NCI-H187 (cell line): ENCODE measurements around the gene FGF3.

Experiments used
- DNase-seq, 2 experiments: peaks; one replicate each; lab custom pipeline; 2025; lab: John Stamatoyannopoulos, UW

The FGF3 gene

DNA sequence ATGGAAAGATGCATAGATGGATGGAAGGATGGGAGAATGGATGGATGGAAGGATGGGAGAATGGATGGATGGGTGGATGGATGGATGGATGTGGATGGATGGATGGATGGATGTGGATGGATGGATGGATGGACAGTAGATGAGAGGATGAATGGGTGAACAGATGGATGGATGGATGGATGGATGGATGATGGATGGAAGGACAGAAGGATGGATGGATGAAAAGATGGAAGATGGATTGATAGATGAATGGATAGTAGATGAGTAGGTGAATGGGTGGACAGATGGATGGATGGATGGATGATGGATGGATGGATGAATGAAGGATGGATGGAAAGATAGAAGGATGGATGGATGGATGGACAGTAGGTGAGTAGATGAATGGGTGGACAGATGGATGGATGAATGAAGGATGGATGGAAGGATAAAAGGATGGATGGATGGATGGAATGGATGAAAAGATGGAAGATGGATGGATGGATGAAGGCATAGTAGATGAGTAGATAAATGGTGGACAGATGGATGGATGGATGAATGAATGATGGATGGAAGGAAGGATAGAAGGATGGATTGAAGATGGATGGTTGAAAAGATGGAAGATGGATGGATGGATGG is 15.5 kb downstream of the FGF3 start:
- no peak for DNase-seq

DNA sequence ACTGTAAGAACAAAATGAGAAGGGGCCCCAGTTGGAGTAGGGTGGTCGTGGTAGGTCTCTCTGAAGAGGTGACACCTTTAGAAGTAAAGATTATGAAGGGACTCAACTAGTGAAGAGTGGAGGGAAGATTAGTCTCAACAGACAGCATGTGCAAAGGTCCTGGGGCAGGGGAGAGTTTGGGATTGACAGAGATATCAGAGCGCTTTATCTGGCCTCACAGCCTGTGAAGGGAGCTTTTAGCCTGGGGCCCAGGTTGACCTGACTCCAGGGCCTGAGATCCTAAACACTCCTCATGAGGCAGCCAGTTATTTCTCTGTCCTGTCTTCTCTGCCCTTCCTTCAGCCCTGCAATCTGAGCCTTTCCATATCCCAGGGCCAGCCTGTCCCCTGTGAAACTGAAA is 16.2 kb downstream of the FGF3 start:
- no peak for DNase-seq

DNA sequence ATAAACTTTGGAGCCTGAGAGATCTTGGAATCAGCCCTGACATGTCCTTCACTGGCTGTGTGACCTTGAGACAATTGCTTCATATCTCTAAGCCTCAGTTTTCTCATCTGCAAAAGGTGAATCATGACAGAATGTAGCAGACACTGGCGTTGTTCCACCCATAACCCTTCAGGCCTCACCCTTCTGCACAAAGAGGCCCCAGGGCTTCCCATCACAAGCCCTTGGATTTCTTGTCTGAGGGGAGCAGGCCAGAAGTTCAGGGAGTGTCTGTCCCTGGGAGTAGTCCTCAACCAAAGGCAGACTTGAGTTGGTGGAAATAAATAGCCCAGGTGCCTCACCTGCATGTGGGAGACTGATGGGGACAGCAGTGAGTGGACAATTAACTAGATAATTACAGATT is 16.6 kb downstream of the FGF3 start:
- no peak for DNase-seq

GRCh38 chr11:69801513-69802335 is 17.5 kb downstream of the FGF3 start:
- DNase-seq, result no peak

DNA sequence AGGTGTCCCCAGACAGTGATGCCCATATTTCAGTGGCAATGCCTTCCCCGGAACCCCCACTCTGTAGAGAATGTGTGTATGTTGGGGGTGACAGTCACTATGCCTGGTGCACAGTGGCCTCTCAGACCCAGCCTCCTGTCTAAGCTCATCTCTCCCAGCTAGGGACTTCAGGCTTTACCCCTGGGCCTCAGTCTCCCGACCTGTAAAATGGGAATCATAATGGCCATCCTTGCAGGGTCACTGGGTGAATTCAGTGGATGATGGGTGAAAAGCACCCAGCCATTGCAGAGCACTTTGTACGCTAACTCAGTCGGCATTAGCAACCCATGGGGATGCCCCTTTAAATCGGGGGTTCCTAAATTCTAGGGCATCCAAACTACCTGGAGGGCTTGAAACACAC is 18.9 kb downstream of the FGF3 start:
- DNase-seq, result no peak

DNA sequence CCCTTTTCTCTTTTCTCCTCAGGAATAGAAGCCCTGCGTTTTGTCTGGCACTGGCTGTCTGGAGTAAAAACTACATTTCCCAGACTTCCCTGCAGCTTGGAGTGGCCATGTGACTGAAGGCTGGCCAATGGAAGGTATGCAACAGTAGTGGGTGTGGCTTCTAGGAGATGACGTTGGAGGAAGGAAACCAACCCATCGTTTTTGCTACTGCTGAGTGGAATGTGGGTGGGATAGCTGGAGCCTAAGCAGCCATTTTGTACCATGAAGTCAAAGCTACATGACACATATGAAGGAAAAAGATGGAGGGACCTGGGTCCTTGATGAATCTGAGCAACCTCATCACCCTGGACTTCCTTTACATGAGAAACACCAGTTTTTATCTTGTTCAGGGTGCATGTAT is 19.6 kb downstream of the FGF3 start:
- DNase-seq, result no peak

DNA sequence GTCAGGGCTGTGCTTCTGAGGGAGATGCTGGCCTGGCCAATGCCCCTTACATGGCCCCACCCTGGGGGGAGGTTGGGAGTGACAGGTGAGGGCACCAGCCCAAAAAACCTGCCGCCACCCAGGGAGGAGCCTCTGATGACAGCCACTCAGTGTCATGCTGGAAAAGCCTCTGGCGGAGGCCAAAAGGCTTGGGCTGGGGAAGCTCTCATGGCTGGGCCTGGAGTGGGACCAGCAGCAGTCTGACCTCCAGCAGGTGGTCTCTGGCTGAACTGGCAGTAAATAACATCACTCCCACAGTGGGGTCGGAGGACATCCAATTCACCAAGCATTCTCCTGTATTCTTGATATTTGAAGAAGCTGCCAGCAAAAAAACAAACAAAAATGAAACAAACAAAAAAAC is 20.1 kb downstream of the FGF3 start:
- no peak for DNase-seq

DNA sequence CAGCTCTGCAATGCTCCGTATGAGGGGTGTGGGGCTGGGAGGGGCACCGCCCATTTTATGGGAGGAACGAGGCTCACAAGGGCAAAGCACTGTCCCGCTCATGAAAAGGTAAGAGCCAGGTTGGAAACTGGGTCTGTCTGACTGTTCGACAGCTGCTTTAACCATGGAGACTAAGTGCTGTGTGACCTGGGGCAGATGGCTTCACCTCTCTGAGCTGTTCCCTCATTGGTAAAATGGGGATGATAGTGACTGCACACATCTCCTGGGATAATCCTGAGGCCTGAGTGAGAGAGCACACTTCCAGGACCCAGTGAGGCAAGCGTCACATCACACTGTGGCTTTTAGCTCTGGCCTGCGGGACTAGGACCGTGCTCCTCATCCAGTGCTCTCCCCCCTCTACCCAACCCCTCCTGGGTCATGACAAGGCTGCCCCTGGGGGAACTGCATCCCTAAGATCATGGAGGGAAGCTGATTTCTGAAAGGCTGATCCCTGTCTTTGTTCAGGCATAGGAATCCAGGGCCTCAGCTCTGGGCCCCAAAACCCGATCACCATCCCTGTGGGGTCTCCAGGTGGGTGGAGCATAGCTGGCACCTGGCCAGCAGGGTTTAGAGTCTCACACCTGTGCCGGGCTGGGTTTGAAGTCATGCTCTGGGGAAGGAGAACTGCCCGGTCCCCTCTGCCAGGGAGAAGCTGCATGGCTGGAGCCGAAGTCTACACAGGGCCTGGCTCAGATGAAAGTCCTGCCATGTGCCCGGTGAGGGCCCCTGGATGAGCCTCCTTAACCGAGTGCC is 21.3 kb downstream of the FGF3 start:
- no peak for DNase-seq

DNA sequence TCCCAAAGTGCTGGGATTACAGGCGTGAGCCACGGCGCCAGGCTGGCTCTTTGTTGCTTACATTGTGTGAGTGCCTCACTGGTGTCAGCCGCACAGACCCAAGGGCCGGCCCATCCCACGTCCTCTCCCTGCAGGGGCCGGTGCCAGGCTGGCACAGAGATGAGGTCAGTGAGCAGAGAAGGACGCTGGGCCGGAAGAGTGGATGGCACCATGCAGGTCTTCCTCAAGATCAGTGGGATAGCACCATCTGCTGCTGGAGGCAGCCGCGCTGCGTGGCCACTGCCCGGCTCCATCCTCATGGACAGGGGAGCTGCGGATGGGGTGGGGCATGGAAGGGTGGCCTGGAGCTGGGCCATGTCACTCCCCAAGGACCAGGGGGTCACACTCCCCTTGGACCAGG is 22.1 kb downstream of the FGF3 start:
- DNase-seq, result no peak

DNA sequence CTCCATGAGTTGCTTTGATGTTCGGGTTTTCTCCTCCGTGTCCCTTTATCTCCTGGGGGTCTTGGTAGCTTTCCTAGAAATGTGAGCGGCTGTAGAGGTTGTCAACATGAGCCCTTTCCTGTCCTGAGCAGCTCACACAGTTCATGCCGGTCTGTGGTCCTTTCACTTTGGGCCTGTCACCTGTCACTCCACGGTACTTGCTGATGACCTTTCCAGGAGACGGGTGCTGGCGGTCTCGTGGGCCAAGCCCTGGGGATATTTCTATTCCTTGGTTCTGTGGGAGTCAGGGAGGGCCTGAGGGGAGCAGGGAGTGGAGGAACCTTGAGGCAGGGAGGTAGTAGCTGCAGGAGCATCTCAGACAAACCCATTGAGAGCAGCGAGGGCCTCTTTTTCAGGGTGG is 23.2 kb downstream of the FGF3 start:
- DNase-seq, result no peak

DNA sequence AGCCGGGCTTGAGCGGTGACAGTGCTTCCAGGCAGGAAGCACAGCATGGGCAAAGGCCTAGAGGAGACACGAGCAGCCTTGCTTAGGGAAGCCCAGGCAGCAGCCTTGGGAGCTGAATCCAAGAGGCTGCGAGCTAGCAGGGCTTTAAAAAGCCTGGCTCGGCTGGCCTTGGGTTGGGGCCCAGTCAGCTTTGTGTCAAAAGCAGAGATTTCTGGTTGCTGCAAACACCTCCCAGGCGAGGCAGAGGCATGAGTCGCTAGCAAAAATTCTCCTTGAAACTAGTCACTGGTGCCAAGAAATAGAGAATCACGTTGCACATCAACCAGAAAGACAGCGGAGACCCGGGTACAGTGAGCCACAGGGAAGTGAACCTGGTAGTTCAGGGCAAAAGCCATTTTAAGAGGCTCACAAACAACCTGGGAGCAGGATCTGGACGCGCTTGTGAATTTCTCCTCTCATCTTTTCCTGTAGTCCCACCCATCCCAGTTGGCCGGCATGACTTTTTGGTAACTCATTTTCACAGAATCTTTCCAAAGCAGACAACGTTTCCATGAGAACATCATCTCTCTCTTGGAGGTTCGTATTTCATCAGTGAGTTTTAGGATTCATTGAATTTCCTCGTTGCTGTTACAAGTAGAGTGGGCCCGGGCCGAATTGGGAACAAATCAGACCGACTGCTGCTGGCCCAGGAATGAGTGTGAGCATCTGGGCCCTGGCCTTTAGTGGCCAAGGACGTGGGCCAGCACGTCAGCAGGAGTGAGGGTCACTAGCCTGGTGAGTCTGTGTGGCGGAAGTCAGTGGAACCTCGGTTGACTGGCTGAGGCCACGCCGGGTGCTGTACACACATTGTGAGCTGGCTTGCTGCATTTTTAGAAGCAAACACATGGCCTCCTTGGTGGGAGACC is 27.7 kb downstream of the FGF3 start:
- no peak for DNase-seq

- no peak for DNase-seq
These were observed 30.3 kb downstream of the FGF3 start for GRCh38 chr11:69788956-69789355.

DNA sequence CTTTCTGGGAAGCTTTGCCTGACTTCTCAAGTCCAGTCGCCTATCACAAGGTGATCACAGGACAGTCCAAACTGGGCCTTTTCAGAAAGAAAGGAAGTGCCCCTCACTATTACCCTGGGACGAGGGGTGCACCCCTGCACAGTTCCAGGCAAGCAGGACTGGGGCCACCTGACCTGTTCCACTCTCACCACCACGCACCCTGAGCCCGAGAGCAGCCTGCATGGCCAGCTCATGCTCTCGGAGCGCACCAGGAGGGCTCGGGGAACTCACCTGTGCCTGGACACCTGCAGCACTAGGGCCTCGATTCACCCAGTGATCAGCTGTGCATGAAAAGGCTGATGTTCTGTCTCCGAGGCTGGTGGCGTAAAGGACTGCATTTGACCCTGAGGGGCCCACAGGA is 31.3 kb downstream of the FGF3 start:
- no peak for DNase-seq

DNA sequence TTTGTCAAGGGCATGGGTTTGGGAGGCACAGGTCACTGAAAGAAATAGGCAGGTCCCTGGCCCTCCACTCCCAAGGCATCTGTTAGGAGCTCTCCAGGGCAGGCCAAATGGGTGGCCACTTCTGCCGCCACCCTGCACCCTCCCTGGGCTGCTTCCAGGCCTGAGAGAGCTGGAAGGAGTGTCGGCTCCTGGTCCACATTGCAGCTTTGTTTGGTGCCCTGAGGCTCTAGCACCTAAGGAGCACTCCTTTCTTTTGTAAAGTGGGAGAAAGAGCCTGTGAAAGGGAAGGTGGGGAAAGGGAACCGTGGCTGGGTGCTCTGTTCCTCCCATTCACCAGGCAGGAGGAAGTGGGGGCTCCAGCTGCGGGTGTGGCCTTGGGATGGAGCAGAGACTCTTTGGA is 31.8 kb downstream of the FGF3 start:
- no peak for DNase-seq

DNA sequence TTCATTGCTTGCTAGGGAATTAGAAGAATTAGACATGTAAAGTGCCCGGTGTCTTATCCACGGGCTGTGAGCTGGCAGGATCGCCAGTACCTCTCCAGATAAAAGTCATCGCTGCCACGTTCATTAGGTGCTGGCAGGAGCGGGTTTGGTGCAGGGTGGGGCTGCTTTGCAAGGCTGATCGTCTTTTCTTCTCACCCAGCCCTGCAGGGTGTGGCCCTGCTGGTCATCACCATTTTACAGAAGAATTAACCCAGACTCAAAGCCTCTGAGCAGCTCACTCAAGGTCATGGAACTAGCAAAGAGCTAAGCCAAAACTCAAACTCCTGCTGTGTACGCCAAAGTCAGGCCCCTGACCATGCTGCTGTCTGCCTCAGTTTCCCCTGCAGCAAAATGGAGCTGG is 38.0 kb downstream of the FGF3 start:
- DNase-seq, result no peak

DNA sequence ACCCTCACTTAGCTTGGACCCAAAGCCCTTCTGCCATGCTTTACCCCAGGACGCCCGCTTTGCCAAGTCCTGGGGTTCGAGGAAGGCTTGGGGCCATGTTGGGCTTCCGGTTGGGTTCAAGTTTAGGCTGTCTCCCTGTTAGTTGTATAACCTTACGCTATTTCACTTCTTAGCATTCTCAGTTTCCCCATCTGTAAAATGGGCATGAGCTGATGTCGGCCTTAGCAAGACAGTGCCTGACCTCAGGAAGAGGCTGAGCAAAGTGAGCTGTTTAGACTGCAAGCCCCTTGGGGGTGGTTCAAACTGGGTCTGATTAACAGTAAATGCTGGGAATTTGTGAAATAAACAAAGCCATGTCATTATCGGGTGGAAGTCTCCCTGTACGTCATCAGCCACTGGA is 40.8 kb downstream of the FGF3 start:
- no peak for DNase-seq

GRCh38 chr11:69775163-69775755 is 44.0 kb downstream of the FGF3 start, which contains the start of gene FGF4:
TSS of gene FGF4 (minus strand) at chr11:69775341. CDS start at chr11:69775084, 257 bp downstream.
- DNase-seq, result no peak

- DNase-seq, result no peak
These were observed 44.7 kb downstream of the FGF3 start for GRCh38 chr11:69774354-69775162.

DNA sequence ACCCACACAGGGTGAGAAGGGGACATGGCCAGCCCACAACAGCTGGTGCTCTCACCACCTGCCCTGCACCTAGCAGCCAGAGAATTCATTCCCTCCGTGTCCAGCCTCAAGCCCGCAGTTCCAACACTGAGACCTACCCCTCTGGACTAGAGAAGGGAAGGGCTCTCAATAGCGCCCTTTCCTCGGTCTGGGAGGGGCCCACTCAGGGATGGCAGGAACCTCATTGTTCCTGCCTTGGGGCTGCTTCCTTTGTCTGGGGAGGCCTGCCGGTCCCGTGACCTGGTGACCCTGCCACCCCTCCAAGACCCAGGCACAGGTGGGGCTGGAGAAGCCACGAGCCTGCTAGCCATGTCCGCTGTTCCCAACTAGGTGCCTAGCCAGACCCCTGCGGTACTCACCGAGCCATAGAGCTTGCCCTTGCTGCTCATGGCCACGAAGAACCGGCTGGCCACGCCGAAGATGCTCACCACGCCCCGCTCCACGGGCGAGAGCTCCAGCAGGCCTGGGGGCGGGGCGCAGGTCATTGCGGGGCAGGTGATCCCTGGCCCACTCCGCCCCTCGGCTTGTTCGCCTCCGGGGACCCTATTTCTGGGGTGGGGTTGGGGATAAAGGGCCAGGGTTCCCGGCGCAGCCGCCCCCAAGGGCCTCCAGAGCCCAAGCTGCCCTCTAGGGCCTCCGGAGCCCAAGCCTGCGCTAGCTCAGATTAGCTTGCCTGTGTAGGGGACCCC is 45.4 kb downstream of the FGF3 start:
- no peak for DNase-seq

- no peak for DNase-seq
These were observed 47.8 kb downstream of the FGF3 start for GRCh38 chr11:69771466-69771865.
